H1 (cell line): ENCODE data around the gene KCNB1. TPM values are rescaled to one million over a fixed set of nuclear protein-coding genes. Genes with fewer than 3 reads are reported as not detected.

Experiments used
- CTCF ChIA-PET: fragments of 300-600 bp; sonication (Branson Sonifier 250); formaldehyde crosslinking; loops from one replicate; lab custom pipeline; 2021; ENCODE audit not compliant: partially characterized antibody; lab: Charles Lee
- POLR2A ChIA-PET: fragments of 300-600 bp; sonication (Branson Sonifier 250); formaldehyde crosslinking; loops from one replicate; lab custom pipeline; 2021; ENCODE audit warnings: inconsistent platforms; ENCODE audit not compliant: partially characterized antibody; lab: Charles Lee
- DNase-seq, 2 experiments: peaks; one replicate each; pipeline versions ENCODE4 v3.0.0 to v3.0.0-alpha.2; 2010 to 2022; ENCODE audit warnings: low spot score in 2 of 2, low read depth in 1 of 2, mixed read lengths in 1 of 2
- FAIRE-seq: peaks from 2 replicates; lab custom pipeline; 2011; peaks lifted over from hg19 to GRCh38; lab: Jason Lieb, UNC
- H2AFZ ChIP-seq: 2 replicates; pipeline ENCODE4 v1.8.1; 2012; ENCODE audit warnings: low read length, inconsistent platforms
- H2AK5ac ChIP-seq: 2 replicates; pipeline ENCODE4 v1.6.1; 2013; ENCODE audit warnings: low read depth, low read length
- H2BK120ac ChIP-seq: replicated peaks from 2 replicates; pipeline ENCODE3; 2013; ENCODE audit warnings: low read depth, low read length, inconsistent platforms
- H2BK12ac ChIP-seq: 2 replicates; pipeline ENCODE4 v1.6.1; 2013; ENCODE audit warnings: low read depth, low read length
- H2BK15ac ChIP-seq: 2 replicates; pipeline ENCODE4 v1.6.1; 2013; ENCODE audit warnings: low read length
- H2BK20ac ChIP-seq: 2 replicates; pipeline ENCODE4 v1.6.1; 2013; ENCODE audit warnings: low read length
- H2BK5ac ChIP-seq: 2 replicates; pipeline ENCODE4 v1.6.1; 2013; ENCODE audit warnings: low read depth, low read length
- H3K14ac ChIP-seq: 2 replicates; pipeline ENCODE4 v1.6.1; 2013; ENCODE audit warnings: inconsistent platforms; ENCODE audit not compliant: insufficient read length
- H3K18ac ChIP-seq: 2 replicates; pipeline ENCODE4 v1.6.1; 2013; ENCODE audit warnings: low read length; ENCODE audit errors: extremely low read depth
- H3K23ac ChIP-seq: 2 replicates; pipeline ENCODE4 v1.6.1; 2013; ENCODE audit warnings: inconsistent platforms; ENCODE audit not compliant: insufficient read length
- H3K23me2 ChIP-seq: 2 replicates; pipeline ENCODE4 v1.6.1; 2013; ENCODE audit warnings: low read depth, low read length
- H3K27ac ChIP-seq: 2 replicates; pipeline ENCODE4 v1.6.1; 2011; ENCODE audit warnings: low read depth, low read length, inconsistent platforms
- H3K27me3 ChIP-seq, 4 experiments: replicated peaks in 1 of 4; 1 replicate in 1 of 4; 2 replicates in 3 of 4; pipeline versions ENCODE4 v1.6.1 to v1.8.1; 2011 to 2013; ENCODE audit warnings: low read length in 3 of 4, mild to moderate bottlenecking in 3 of 4, inconsistent platforms in 2 of 4, mixed read lengths in 2 of 4, moderate library complexity in 1 of 4; ENCODE audit not compliant: control insufficient read depth in 3 of 4, insufficient read depth in 3 of 4; ENCODE audit errors: extremely low read depth in 1 of 4
- H3K36me3 ChIP-seq, 4 experiments: 2 replicates each; pipeline versions ENCODE4 v1.6.1 to v1.8.1; 2011 to 2013; ENCODE audit warnings: mild to moderate bottlenecking in 4 of 4, low read length in 3 of 4, moderate library complexity in 2 of 4, control low read depth in 1 of 4, inconsistent platforms in 1 of 4; ENCODE audit not compliant: insufficient read depth in 4 of 4, control insufficient read depth in 2 of 4
- H3K4ac ChIP-seq: replicated peaks from 2 replicates; pipeline ENCODE3; 2013; ENCODE audit warnings: low read length, low read depth, mixed read lengths, inconsistent platforms; ENCODE audit not compliant: insufficient read length
- H3K4me1 ChIP-seq, 4 experiments: replicated peaks in 1 of 4; 1 replicate in 1 of 4; 2 replicates in 3 of 4; pipeline versions ENCODE4 v1.6.1 to v1.8.1; 2011 to 2013; ENCODE audit warnings: low read length in 3 of 4, inconsistent platforms in 2 of 4, mixed read lengths in 1 of 4; ENCODE audit not compliant: insufficient read depth in 4 of 4, control insufficient read depth in 3 of 4
- H3K4me2 ChIP-seq, 2 experiments: 2 replicates each; pipeline versions ENCODE4 v1.6.1 to v1.8.1; 2011 to 2013; ENCODE audit warnings: low read depth in 2 of 2, low read length in 2 of 2, control low read depth in 1 of 2, inconsistent platforms in 1 of 2, mild to moderate bottlenecking in 1 of 2; ENCODE audit not compliant: insufficient read depth in 1 of 2
- H3K4me3 ChIP-seq, 4 experiments: fragments of 200-600, 300-600 bp in 1 of 4; sonication (generic), shearing (Covaris generic), sonication (Bioruptor Twin) in 1 of 4; 2 replicates each; pipeline versions ENCODE4 v1.5.1 to v1.8.1; 2011 to 2016; ENCODE audit warnings: low read length in 4 of 4, low read depth in 3 of 4, control low read depth in 2 of 4, inconsistent platforms in 2 of 4, mild to moderate bottlenecking in 2 of 4, mixed read lengths in 1 of 4, moderate library complexity in 1 of 4; ENCODE audit not compliant: insufficient read depth in 2 of 4; ENCODE audit errors: extremely low read depth in 1 of 4
- H3K56ac ChIP-seq: replicated peaks from 2 replicates; pipeline ENCODE3; 2013; ENCODE audit warnings: low read depth, mild to moderate bottlenecking, mixed read lengths, low read length, inconsistent platforms; ENCODE audit not compliant: insufficient read length
- H3K79me1 ChIP-seq: 2 replicates; pipeline ENCODE4 v1.6.1; 2013; ENCODE audit warnings: low read depth, low read length, control low read depth
- H3K79me2 ChIP-seq, 2 experiments: 2 replicates each; pipeline versions ENCODE4 v1.6.1 to v1.8.1; 2012 to 2013; ENCODE audit warnings: low read length in 2 of 2, mild to moderate bottlenecking in 2 of 2, inconsistent platforms in 1 of 2; ENCODE audit not compliant: insufficient read depth in 2 of 2, control insufficient read depth in 1 of 2
- H3K9ac ChIP-seq, 4 experiments: replicated peaks in 1 of 4; 1 replicate in 1 of 4; 2 replicates in 3 of 4; pipeline versions ENCODE4 v1.6.1 to v1.8.1; 2011 to 2013; ENCODE audit warnings: low read depth in 3 of 4, low read length in 3 of 4, control low read depth in 2 of 4, mild to moderate bottlenecking in 2 of 4, moderate library complexity in 2 of 4, inconsistent platforms in 1 of 4; ENCODE audit errors: extremely low read depth in 1 of 4
- H3K9me3 ChIP-seq, 2 experiments: 2 replicates each; pipeline versions ENCODE4 v1.6.1 to v1.8.1; 2012 to 2013; ENCODE audit warnings: mild to moderate bottlenecking in 2 of 2, moderate library complexity in 2 of 2, control low read depth in 1 of 2, inconsistent platforms in 1 of 2, low read depth in 1 of 2, low read length in 1 of 2, mixed read lengths in 1 of 2; ENCODE audit not compliant: insufficient read depth in 2 of 2
- H4K20me1 ChIP-seq, 2 experiments: replicated peaks in 1 of 2; 2 replicates each; pipeline versions ENCODE3 to v1.8.1; 2011 to 2013; ENCODE audit warnings: inconsistent platforms in 2 of 2, low read length in 2 of 2, mild to moderate bottlenecking in 1 of 2; ENCODE audit not compliant: insufficient read depth in 2 of 2, control insufficient read depth in 1 of 2
- H4K5ac ChIP-seq: 2 replicates; pipeline ENCODE4 v1.6.1; 2013; ENCODE audit warnings: low read length, low read depth, mixed read lengths, inconsistent platforms; ENCODE audit not compliant: insufficient read length
- H4K8ac ChIP-seq: 2 replicates; pipeline ENCODE4 v1.8.0; 2013; ENCODE audit warnings: mild to moderate bottlenecking, moderate library complexity, low read length, inconsistent platforms; ENCODE audit not compliant: insufficient read depth; ENCODE audit errors: extremely low read depth
- H4K91ac ChIP-seq: replicated peaks from 2 replicates; pipeline ENCODE3; 2013; ENCODE audit warnings: low read length, mixed read lengths, inconsistent platforms; ENCODE audit not compliant: insufficient read length
- ASH2L ChIP-seq: fragments of 200-600, 300-600 bp; sonication (generic); IDR thresholded peaks from one replicate; pipeline ENCODE4 v1.7.1; 2017; ENCODE audit warnings: low read length
- CBX5 ChIP-seq: fragments of 300-800, 300-1000 bp; sonication (generic); IDR thresholded peaks from 2 replicates; pipeline ENCODE4 v1.7.1; 2016; ENCODE audit warnings: antibody characterized with exemption, low read length, low read depth
- GTF2F1 ChIP-seq: IDR thresholded peaks from 2 replicates; pipeline ENCODE4 v1.6.1; 2012; ENCODE audit warnings: low read depth, low read length, improper control_type of control experiment, borderline replicate concordance
- HDAC6 ChIP-seq: IDR thresholded peaks from one replicate; pipeline ENCODE4 v1.7.1; 2012; ENCODE audit warnings: low read depth, mild to moderate bottlenecking, inconsistent platforms, low read length, moderate library complexity
- KDM1A ChIP-seq: fragments of 200-600, 300-600 bp; sonication (generic); IDR thresholded peaks from 2 replicates; pipeline ENCODE4 v1.7.1; 2016; ENCODE audit warnings: mild to moderate bottlenecking, low read length, borderline replicate concordance
- RNF2 ChIP-seq: fragments of 200-900, 300-1000 bp; sonication (generic); IDR thresholded peaks from 2 replicates; pipeline ENCODE4 v1.7.1; 2016; ENCODE audit warnings: borderline replicate concordance, low read depth, mild to moderate bottlenecking, antibody characterized with exemption, low read length; ENCODE audit not compliant: poor library complexity, severe bottlenecking; ENCODE audit errors: missing control alignments
- SAP30 ChIP-seq: fragments of 300-600 bp; sonication (generic); IDR thresholded peaks from 2 replicates; pipeline ENCODE4 v1.7.1; 2012; ENCODE audit warnings: low read length, moderate library complexity, mild to moderate bottlenecking, inconsistent platforms; ENCODE audit not compliant: insufficient read depth, insufficient replicate concordance
- SP4 ChIP-seq: IDR thresholded peaks from 2 replicates; pipeline ENCODE4 v1.6.1; 2012; ENCODE audit warnings: low read length, inconsistent platforms
- TCF12 ChIP-seq: IDR thresholded peaks from 2 replicates; pipeline ENCODE4 v1.6.1; 2011; ENCODE audit warnings: low read depth, mild to moderate bottlenecking, low read length
- WGBS, 2 experiments: shearing (Covaris generic) in 1 of 2; methylation state at CpG; one replicate each; pipeline versions ENCODE4 v1.1.6 to v1.1.7; 2013 to 2015; ENCODE audit warnings: low lambda C conversion rate in 2 of 2, mixed read lengths in 2 of 2, inconsistent platforms in 1 of 2, low coverage in 1 of 2, missing lambda C conversion rate in 1 of 2; ENCODE audit not compliant: insufficient replicate concordance in 2 of 2, insufficient coverage in 1 of 2, insufficient read length in 1 of 2; ENCODE audit errors: extremely low coverage in 1 of 2, missing lambda C conversion rate in 1 of 2; 5-methylcytosine and 5-hydroxymethylcytosine counted together
- polyA plus RNA-seq, 7 experiments: library from polyadenylated mRNA; depleted of rRNA in 3 of 7; stranded (reverse) in 5 of 7; unstranded in 2 of 7; fragments of >200 nt in 5 of 7; fragments of 200-250 nt in 2 of 7; gene quantifications; 1 replicate in 5 of 7; 2 replicates in 1 of 7; 4 replicates in 1 of 7; pipeline versions ENCODE4 v1.2.1 to v1.2.3, GENCODE V29; 2011 to 2013; ENCODE audit warnings: missing spikeins in 2 of 7, mixed read lengths in 2 of 7
- total RNA-seq: library from RNA; stranded (reverse); fragmentation: NEBNext Ultra II Directional; extraction: Animal tissue kit (Norgen Biotek cat#: 25700); gene quantifications from 2 replicates; pipeline ENCODE4 v1.2.1, GENCODE V29; 2021

Gene KCNB1
- total and polyA plus RNA-seq, 2 of the 8 experiments (the other 6 are each of a cell fraction or from before 2014, with no cell fraction given): 0.58 to 0.67 TPM

DNA sequence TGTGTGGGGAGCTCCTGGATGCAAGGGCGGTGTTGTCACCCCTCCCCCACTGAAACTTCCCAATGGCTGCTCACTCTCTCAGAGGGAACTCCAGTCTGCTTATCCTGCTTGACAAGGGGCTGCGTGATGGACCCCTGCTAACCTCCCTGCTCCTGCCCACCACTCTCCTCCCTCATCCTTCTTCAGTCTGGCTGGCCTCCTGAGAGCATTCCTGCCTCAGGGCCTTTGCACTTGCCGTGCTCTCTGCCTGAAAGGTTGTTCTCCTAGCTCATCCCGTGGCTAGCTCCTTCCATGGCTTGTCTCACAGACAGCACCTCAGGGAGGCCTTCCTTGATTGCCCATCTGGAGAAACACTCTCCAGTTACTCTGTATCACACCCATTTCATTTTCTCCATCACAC, 130.7 kb downstream of the KCNB1 start:
- no peak overlapping the region for H3K18ac ChIP-seq
- no peak overlapping the region for H4K91ac ChIP-seq
- H3K23me2 ChIP-seq: no peaks in the 10 kb centered on the region; the same call in 1 of the 2 replicates
- no peaks in the 10 kb centered on the region for H3K79me2 ChIP-seq
- H3K56ac ChIP-seq: no peak overlapping the region
- no peak overlapping the region for H2BK120ac ChIP-seq
- H3K9me3 ChIP-seq: no peaks in the 10 kb centered on the region
- TF ChIP-seq CBX5 (no peak), ASH2L (no peak), GTF2F1 (no peak), RNF2 (no peak), KDM1A (peak; percentile 68; the same call in 1 of the 2 replicates), SAP30 (no peak), SP4 (no peak), HDAC6 (no peak), TCF12 (no peak)
- TF ChIP-seq, all 59 proteins: peak for 1
- H3K4ac ChIP-seq: no peak overlapping the region
- H2AFZ ChIP-seq: no peak overlapping the region
- H4K5ac ChIP-seq: no peak overlapping the region
- no peaks in the 10 kb centered on the region for H3K36me3 ChIP-seq
- no peak overlapping the region for H2BK5ac ChIP-seq
- no peak overlapping the region for H3K9ac ChIP-seq
- H2BK20ac ChIP-seq: no peak overlapping the region
- POLR2A ChIA-PET: no interaction called here
- no peak overlapping the region for H2BK12ac ChIP-seq
- no peak overlapping the region for H3K4me3 ChIP-seq
- no peaks in the 10 kb centered on the region for H3K4me1 ChIP-seq
- DNase-seq (no peak), FAIRE-seq (no peak)
- no peak overlapping the region for H3K14ac ChIP-seq
- H4K20me1 ChIP-seq: no peaks in the 10 kb centered on the region
- no peak overlapping the region for H2AK5ac ChIP-seq
- no peak overlapping the region for H3K4me2 ChIP-seq
- H4K8ac ChIP-seq: no peak overlapping the region
- H3K23ac ChIP-seq: no peak overlapping the region
- H3K79me1 ChIP-seq: no peaks in the 10 kb centered on the region
- H3K27ac ChIP-seq: no peak overlapping the region
- WGBS, 2 experiments: 85% methylated on average over 4 of the region's 4 CpGs; no CpG with 5 or more reads in 1 of the 2 experiments
- no peaks in the 10 kb centered on the region; a peak in 1 of 7 replicates for H3K27me3 ChIP-seq
- CTCF ChIA-PET: interaction anchor here (0.8 to 8.2 kb wide), 9 partner anchors 12 to 190 kb away, joined by 3 to 47 read pairs (median 4); no protein-coding TSS in a partner anchor
- no peak overlapping the region for H2BK15ac ChIP-seq
